Peyer's patch (tissue), 4 donors: ENCODE measurements around the gene RXRB.

Experiments used
- CTCF ChIP-seq, 6 experiments: fragments of 450-650 bp in 4 of 6; fragments of 200-600 bp in 2 of 6; sonication (generic) in 1 of 6; IDR thresholded peaks; one replicate each; pipeline ENCODE4 v1.5.1; 2017 to 2019; ENCODE audit warnings: antibody characterized with exemption in 6 of 6, mild to moderate bottlenecking in 3 of 6, moderate library complexity in 1 of 6
- POLR2A ChIP-seq, 2 donors: fragments of 450-650 bp; IDR thresholded peaks; one replicate each; pipeline ENCODE4 v1.5.1; 2017; ENCODE audit warnings: antibody characterized with exemption in 2 of 2, mild to moderate bottlenecking in 2 of 2, moderate library complexity in 2 of 2

- TF ChIP-seq CTCF (IDR thresholded peaks at IDR 0.05) (no peak), POLR2A (IDR thresholded peaks at IDR 0.05) (no peak)
Measured at GRCh38 chr6:33178755-33179475, 21.6 kb downstream of the RXRB start.
